Measurements from ENCODE around the gene MCOLN3.

MCOLN3 gene

GRCh38 chr1:85025940-85026339 is 22.4 kb downstream of the MCOLN3 start (continued):
- TF ChIP-seq ZNF488 (tag by site-specific recombination; IDR thresholded peaks at IDR 0.05) (no peak), ZNF654 (tag by site-specific recombination; IDR thresholded peaks at IDR 0.05; ENCODE audit: low read depth) (no peak), ZNF133 (tag by site-specific recombination; IDR thresholded peaks at IDR 0.05) (no peak), ZNF513 (tag by site-specific recombination; IDR thresholded peaks at IDR 0.05) (no peak), ZNF146 (tag by site-specific recombination; IDR thresholded peaks at IDR 0.05) (no peak), ZNF660 (tag by site-specific recombination; IDR thresholded peaks at IDR 0.05) (no peak), ZNF266 (tag by site-specific recombination; IDR thresholded peaks at IDR 0.05; ENCODE audit: low read depth) (no peak)

- ChIA-PET POLR2A (no interaction called here), CTCF (interaction anchor here (0.9 to 6.1 kb wide), 3 partner anchors 67 to 81 kb away, joined by 3 to 59 read pairs (median 4); no protein-coding TSS in a partner anchor)
Observed at GRCh38 chr1:85024736-85025135, 23.6 kb downstream of the MCOLN3 start.

More at GRCh38 chr1:85024736-85025135, 23.6 kb downstream of the MCOLN3 start:
- Histone ChIP-seq H3K36me3 (ENCODE audit: control insufficient read depth in 2 of 2, insufficient read depth in 1 of 2, low read length in 2 of 2) (peaks cover 29 to 71% of the 10 kb centered on the region in 2 experiments), H3K4me1 (ENCODE audit: control insufficient read depth, insufficient read depth, low read length) (no peaks in the 10 kb centered on the region), H3K4me3 (ENCODE audit: low read depth, low read length) (no peak overlapping the region), H3K9me3 (ENCODE audit: control insufficient read depth, insufficient read depth, low read depth, low read length) (no peaks in the 10 kb centered on the region), H3K27ac (ENCODE audit: extremely low read depth, low read depth, low read length) (no peak overlapping the region)
- TF ChIP-seq ZNF423 (tag by site-specific recombination; IDR thresholded peaks at IDR 0.05) = no peak
- TF ChIP-seq ZIC2 (tag by site-specific recombination; IDR thresholded peaks at IDR 0.05) = no peak
- no peak for TF ChIP-seq ZNF555 (tag by site-specific recombination; conservative IDR thresholded peaks at IDR 0.05)
- TF ChIP-seq SCRT1 (tag by site-specific recombination; IDR thresholded peaks at IDR 0.05; ENCODE audit: borderline replicate concordance) = no peak
- no peak for TF ChIP-seq PRDM2 (tag by site-specific recombination; IDR thresholded peaks at IDR 0.05; ENCODE audit: borderline replicate concordance)
- TF ChIP-seq ZNF560 (tag by site-specific recombination; IDR thresholded peaks at IDR 0.05; ENCODE audit: borderline replicate concordance) = no peak
- no peak for TF ChIP-seq ZNF157 (tag by site-specific recombination; IDR thresholded peaks at IDR 0.05)
- no peak for TF ChIP-seq ZNF549 (tag by site-specific recombination; IDR thresholded peaks at IDR 0.05)
- TF ChIP-seq ZNF391 (tag by site-specific recombination; IDR thresholded peaks at IDR 0.05; ENCODE audit: borderline replicate concordance, low read depth) = no peak
- no peak for TF ChIP-seq ZNF121 (tag by site-specific recombination; IDR thresholded peaks at IDR 0.05)
- TF ChIP-seq ZNF585B (tag by site-specific recombination; IDR thresholded peaks at IDR 0.05) = no peak
- TF ChIP-seq OVOL3 (tag by site-specific recombination; IDR thresholded peaks at IDR 0.05) = no peak
- no peak for TF ChIP-seq REST (tag by site-specific recombination; IDR thresholded peaks at IDR 0.05)
